CD4-positive, alpha-beta T cell treated with Interleukin-2 at 100 ng/mL for 4 hours (primary cell): ENCODE measurements around the gene DOCK8.
"Not testable (repeated sequence)": the region's sequence is repeated elsewhere in the genome, so short reads cannot be mapped to it uniquely, and the experiment has no call there.

Source experiments
- DNase-seq: peaks from one replicate; pipeline ENCODE4 v3.0.0-alpha.2; 2020; ENCODE audit warnings: low spot score

DOCK8 gene

DNA sequence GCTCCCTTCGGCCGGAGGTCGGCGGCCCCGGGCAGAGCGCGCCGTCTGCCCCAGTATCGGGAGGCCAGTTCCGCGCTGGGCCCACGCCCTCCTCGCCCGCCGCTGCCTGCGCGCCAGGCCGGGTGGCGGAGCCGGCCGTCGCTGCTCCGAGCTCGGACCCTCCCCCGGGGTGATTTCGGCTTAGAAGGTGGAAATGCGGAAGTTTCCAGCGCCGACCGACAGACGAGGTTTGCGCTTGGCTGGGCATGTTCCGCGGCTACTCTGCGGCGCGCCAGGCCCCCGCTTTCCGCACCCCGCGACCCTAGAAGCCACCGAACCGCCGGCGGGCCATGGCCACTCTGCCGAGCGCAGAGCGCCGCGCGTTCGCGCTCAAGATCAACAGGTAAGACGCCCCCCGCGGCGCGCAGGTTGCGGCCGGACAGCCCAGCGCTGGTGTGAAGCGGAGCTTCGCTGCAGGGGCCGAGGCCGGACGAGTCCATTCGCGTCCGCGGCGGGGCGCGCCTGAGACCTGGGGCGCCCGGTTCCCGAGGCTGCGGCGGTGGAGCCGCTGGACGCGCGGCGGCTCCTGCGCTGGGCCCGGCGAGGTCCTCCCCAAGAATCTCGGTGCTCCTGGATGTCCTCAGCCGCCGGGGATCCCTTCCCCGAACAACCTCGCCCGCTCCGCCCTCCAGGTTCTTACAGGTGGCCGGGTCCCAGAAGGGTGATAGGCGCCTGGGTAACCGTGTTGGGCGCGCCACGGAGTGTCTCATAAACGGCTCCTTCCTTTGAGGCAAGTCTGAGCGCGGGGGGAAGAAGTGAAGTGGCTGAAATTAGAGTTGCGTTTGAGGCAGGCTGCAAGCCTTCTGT lies at the start of gene DOCK8:
TSS of gene DOCK8 (plus strand) at position 218 of the 846 bp plus-strand sequence. CDS start at position 330, 112 bp downstream.
- DNase-seq = peak; percentile 59

- DNase-seq = not testable (repeated sequence)
These were observed 44.9 kb upstream of the DOCK8 start for GRCh38 chr9:169757-170156.

- not testable (repeated sequence) for DNase-seq
These were observed 36.4 kb upstream of the DOCK8 start for GRCh38 chr9:178140-178825.

DNA sequence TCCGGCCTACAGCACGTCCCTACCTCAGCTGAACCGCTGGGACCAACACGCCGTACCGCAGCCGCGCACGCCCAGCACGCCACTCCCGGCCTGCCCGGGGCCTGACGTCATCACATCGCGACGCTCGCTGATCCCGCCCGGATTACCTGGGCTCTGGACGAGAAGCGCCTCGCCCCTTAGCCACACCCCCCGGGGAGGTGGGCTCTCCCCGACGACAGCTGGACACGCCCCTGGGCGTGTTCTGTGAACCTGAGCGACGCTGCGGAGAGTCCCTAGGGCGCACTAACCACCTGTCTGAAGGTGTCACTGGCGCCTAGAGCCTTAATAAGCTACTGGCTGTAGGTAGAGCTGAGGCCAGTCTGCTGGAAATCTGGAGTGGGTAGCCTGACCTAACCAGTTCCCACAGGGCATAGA lies 35.7 kb upstream of the DOCK8 start, which contains the start of gene ZNG1A:
TSS of gene ZNG1A (minus strand) at position 87 of the 414 bp plus-strand sequence. CDS start 87 bp downstream, outside the sequence.
- DNase-seq = peak; percentile 86

- not testable (repeated sequence) for DNase-seq
These were observed 15.1 kb upstream of the DOCK8 start for GRCh38 chr9:199601-200000.

- no peak for DNase-seq
These were observed 8.2 kb upstream of the DOCK8 start for GRCh38 chr9:206481-206880.

DNA sequence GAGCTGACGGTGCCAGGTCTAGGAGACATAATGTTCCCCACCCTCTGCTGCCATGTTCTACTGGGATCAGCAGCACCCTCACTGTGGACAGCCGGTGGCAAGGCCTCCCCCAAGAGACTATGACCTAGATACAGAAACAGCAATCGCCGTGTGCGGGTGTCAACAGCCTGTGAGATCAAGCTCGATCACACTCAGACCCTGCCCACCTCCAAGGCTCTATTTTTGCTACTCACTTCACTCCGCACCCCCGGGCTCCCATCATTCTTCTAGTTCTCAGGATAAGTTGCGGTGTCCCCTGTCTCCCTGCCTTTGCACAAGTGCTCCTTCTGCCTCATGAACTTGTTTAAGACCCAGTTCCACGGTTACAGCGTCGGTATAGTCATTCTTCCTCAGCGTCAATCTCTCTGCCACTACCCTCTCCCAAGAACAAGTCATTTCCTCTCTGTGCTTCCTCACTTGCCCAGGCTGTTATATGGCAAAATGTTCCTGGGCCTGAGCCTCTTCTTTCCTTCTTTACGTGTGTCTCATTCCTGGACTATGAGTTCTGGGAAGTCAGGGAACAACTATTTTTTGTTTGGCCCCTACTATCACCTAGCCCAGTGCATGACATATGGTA lies 5.4 kb upstream of the DOCK8 start:
- DNase-seq = no peak

DNA sequence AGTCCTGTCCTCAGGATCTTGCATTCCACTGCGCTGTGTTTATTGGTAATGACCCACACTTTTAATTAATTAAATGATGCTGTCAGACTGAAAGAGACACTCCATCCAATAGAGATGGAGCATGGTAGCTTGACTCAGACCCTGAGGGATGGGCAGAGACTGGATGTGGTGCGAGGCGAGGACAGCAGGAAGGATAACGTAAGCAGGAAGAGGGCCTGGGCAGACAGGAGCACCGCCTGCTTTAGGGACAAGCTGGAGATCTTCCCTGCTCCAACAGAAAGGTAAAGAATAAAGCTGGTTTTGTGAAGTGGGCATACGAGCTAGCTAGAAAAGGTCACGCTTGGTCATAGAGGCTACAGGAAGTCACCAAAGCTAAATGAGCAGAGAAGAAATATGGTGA lies 3.6 kb upstream of the DOCK8 start:
- no peak for DNase-seq

DNA sequence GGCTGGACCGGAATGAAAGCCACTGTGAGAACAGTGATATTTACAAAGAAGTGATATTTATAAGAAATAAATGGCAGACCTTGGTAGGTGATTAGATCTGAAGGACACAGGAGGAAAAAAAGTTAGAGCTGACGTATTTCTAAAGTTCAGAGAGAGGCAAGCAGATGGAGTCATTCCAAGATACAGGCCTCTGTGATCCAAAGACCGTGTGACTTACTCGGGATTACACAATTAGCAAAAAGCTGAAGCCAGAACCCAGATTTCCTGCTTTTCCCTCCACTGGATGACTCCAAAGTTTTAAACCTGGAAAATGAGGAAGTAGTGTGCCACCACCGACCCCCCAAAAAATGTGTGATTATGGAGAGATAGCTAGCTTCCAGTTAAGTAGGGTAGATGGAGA lies 3.1 kb upstream of the DOCK8 start:
- no peak for DNase-seq

DNA sequence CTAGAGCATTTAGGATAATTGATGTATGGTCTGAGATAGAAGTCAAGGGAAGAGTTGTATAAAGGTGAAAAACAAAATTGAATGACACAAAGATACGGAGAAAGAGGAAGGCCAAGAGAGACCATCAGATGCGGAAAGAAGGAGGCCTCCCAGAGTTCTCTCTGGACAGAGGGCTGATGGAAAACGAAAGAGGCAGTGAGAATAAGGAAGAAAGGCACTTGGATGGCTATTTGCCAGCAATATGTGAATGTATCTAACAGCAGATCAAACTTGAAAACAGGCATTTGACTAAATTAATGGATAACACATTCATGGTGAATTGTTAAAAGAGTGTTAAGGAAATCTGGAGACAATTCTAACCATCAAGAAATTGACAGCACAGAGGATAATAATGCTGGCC lies 2.4 kb upstream of the DOCK8 start:
- no peak for DNase-seq

GRCh38 chr9:213901-214300 lies 764 bp upstream of the DOCK8 start:
- DNase-seq = not testable (repeated sequence)

DNA sequence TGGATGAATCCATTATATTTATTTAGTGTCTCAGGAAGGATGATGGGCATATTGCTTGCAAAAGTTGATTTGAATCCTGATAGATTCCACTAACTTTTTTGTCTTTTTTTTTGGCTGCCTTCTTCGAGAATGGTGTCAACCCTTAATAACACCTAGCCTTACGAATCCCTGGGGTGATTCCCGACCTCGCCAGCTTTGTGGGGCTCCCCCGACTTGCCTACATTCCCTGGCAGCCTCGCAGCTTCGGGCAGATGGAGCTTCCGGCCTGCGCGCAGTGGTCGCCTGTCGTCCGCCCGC lies 366 bp upstream of the DOCK8 start:
- DNase-seq = no peak

- no peak for DNase-seq
These were observed 1.0 kb downstream of the DOCK8 start for GRCh38 chr9:215631-216155.

DNA sequence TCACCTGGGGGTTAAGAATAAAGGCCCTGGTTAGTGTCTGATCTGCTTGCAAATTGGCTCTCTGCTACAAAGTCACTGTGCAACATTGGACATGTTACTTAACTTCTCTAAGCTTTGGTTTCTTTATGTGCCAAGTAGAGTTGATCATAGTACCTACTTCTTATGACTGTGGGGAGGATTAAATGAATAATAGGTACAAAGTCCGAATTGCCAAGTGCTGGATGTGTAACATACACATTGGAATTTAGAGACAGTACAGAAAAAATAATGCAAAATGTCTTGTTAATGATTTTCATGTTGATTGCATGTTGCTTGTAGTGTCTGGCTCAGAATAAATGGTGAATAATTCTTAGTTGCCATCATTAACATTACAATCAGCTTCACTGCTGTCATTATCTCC lies 2.2 kb downstream of the DOCK8 start:
- DNase-seq = no peak

DNA sequence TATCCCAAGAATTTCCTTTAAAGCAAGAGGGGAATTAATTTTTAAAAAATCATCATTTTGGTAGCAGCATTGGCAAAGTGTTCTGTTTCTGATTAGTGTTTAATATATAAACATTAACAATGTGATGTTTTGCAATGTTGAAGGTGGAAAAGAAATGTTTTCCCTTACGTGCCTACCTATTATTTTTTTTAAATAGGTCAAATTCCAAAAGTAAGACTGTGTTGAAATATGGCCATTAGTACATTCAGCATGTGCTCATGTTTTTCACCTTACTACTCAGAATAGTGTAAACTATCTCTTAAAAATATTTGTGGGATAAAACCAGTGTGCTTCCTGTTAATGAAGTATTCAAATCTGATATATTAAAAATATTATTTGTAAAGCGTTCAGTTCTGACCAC lies 3.3 kb downstream of the DOCK8 start:
- no peak for DNase-seq

GRCh38 chr9:219036-219435 lies 4.4 kb downstream of the DOCK8 start:
- not testable (repeated sequence) for DNase-seq

- DNase-seq = no peak
These were observed 5.2 kb downstream of the DOCK8 start for GRCh38 chr9:219670-220365.

DNA sequence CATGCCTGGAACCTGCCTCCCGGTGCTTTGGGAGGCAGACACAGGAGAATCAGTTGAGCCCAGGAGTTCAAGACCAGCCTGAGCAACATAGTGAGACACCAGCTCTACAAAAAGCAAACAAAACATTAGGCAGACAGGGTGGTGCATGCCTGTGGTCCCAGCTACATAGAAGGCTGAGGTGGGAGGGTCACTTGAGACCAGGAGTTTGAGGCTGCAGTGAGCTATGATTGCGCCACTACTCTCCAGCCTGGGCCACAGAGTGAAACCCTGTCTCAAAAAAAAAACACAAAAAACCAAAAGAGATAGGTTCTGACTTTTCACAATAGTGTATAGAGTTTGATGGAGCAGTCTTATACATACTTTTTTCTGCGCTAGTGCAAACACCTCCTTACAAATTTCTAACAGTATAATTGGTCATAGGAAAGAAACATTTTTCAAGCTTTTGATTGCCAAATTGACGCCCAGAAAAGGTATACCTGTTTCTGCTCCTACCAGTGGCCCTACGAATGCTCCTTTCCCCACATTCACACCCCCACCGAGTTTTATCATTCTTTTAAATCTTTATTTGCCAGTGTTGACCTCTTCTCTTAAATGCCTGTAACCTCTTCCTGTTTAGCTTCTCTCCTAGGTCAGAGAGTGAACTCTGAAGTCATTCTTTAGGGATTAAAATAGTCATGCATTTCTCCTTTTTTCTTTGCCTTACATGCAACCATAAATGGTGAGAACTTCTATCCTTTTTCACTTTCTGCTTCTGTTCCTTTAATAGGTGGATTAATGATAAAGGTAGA lies 7.5 kb downstream of the DOCK8 start:
- peak; percentile 20 for DNase-seq

GRCh38 chr9:223152-223551 lies 8.5 kb downstream of the DOCK8 start:
- DNase-seq = no peak

DNA sequence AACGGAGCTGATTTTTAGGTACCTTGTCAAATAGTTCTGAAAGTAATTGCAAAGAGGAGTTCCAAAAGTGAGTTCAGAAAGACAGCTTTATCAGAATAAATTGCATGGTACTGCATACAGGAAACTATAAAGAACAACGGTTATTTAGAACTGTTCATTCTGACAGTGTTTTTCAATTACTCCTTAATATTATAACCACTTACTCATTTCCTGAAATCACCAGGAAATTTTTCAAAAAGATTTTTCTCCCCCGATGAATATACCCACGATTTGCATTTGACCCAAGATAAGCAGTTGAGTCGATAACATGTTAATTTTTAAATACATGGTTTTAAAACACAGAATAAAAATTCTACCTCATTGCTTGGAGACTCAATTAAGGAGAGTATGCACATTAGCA lies 9.4 kb downstream of the DOCK8 start:
- DNase-seq = no peak
